SK-N-SH (cell line): ENCODE data around the gene OR2S2. TPM values are rescaled to one million over a fixed set of nuclear protein-coding genes. Genes with fewer than 3 reads are reported as not detected.

Experiments used
- polyA plus RNA-seq, 3 experiments: library from polyadenylated mRNA; depleted of rRNA; stranded (reverse); fragments of >200 nt; gene quantifications; 2 replicates each; pipeline ENCODE4 v1.2.3, GENCODE V29; 2012

OR2S2 gene
- polyA plus RNA-seq, 1 of the 3 experiments (the other 2 are of a cell fraction) = not detected

Other genes with a start within 250 kb of the OR2S2 start
- 91.8 and 115 TPM in 2 replicates for gene TLN1, start 226.0 kb downstream of the OR2S2 start, polyA plus RNA-seq (2012; rRNA removed)
- 33.9 and 38.6 TPM in 2 replicates for gene CREB3, start 225.5 kb downstream of the OR2S2 start, polyA plus RNA-seq (2012; rRNA removed)
- 71.5 and 98.2 TPM in 2 replicates for gene GBA2, start 208.9 kb downstream of the OR2S2 start, polyA plus RNA-seq (2012; rRNA removed)
- gene RGP1, start 208.9 kb downstream of the OR2S2 start, polyA plus RNA-seq (2012; rRNA removed) = 16.1 and 18.6 TPM in 2 replicates
- gene MSMP, start 203.9 kb downstream of the OR2S2 start, polyA plus RNA-seq (2012; rRNA removed) = 1.2 TPM in 2 replicates
- 12.8 and 13.5 TPM in 2 replicates for gene NPR2, start 166.6 kb downstream of the OR2S2 start, polyA plus RNA-seq (2012; rRNA removed)
- gene SPAG8, start 145.9 kb downstream of the OR2S2 start, polyA plus RNA-seq (2012; rRNA removed) = 1.5 and 2.8 TPM in 2 replicates
- gene HINT2, start 143.1 kb downstream of the OR2S2 start, polyA plus RNA-seq (2012; rRNA removed) = 39.9 and 57.2 TPM in 2 replicates
- not detected in 2 replicates for gene FAM221B, start 129.4 kb downstream of the OR2S2 start, polyA plus RNA-seq (2012; rRNA removed)
- gene TMEM8B, start 128.9 kb downstream of the OR2S2 start, polyA plus RNA-seq (2012; rRNA removed) = 5.3 and 5.8 TPM in 2 replicates
- not detected in 2 replicates for gene OR13J1, start 87.8 kb downstream of the OR2S2 start, polyA plus RNA-seq (2012; rRNA removed)
- 2.0 and 3.0 TPM in 2 replicates for gene HRCT1, start 52.0 kb downstream of the OR2S2 start, polyA plus RNA-seq (2012; rRNA removed)
- 0.11 and 0.13 TPM in 2 replicates for gene SPAAR, start 48.7 kb downstream of the OR2S2 start, polyA plus RNA-seq (2012; rRNA removed)
- 22.8 and 27.3 TPM in 2 replicates for gene RECK, start 78.8 kb upstream of the OR2S2 start, polyA plus RNA-seq (2012; rRNA removed)
- 38.3 and 40.1 TPM in 2 replicates for gene GLIPR2, start 178.6 kb upstream of the OR2S2 start, polyA plus RNA-seq (2012; rRNA removed)
- 0.44 and 0.54 TPM in 2 replicates for gene CCIN, start 211.2 kb upstream of the OR2S2 start, polyA plus RNA-seq (2012; rRNA removed)
- 222 and 260 TPM in 2 replicates for gene CLTA, start 232.8 kb upstream of the OR2S2 start, polyA plus RNA-seq (2012; rRNA removed)